Right lung (tissue), 5 donors: ENCODE measurements around the gene F2. TPM values are rescaled to one million over a fixed set of nuclear protein-coding genes. Genes with fewer than 3 reads are reported as not detected.

ENCODE experiments used
- DNase-seq, 2 donors: peaks; one replicate each; pipeline ENCODE4 v3.0.0-alpha.2; 2013
- polyA plus RNA-seq, 5 donors: library from polyadenylated mRNA; unstranded; fragments of 120-200 nt; gene quantifications; one replicate each; pipeline versions ENCODE4 v1.2.1 to v1.2.3, GENCODE V29; 2013; ENCODE audit warnings: inconsistent platforms in 1 of 5, low replicate concordance in 1 of 5; ENCODE audit not compliant: insufficient read length in 5 of 5, insufficient read depth in 1 of 5

Gene F2
- polyA plus RNA-seq, 5 donors, result 0.09 to 2.1 TPM; not detected in 3

- DNase-seq, result no peak
Measured at GRCh38 chr11:46743043-46743442, 24.0 kb downstream of the F2 start.

DNA sequence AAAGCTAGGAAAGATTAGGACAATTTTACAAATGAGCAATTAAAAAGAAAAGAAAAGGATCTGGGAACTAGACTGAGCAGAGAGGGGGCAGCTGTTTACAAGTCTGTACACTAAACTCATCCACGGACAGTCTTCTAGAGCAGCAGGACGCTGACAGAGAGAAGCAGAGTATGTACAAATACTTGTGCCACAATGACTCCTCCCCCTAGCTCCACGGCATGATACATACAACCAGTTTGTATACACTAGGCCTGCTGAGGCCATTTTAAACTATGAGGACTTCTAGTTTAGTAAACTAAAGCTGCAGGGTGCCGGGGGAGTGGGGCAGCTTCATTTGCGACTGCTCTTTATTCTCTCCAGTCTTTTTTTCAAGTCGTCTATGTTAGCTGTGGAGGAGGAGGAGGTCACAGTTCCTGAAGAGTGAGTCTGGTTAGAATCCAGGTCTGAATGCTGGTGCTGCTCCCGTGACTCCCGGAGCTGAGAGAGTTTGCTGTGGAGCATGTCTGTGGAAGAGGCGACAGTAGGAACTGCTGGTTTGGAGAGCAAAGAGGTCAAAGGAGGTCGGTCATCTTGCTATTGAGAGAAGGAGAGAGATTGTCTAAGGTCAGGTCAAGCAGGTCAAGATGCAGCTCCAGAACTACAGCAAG lies 24.8 kb downstream of the F2 start:
- DNase-seq, result no peak

GRCh38 chr11:46745328-46745727 lies 26.3 kb downstream of the F2 start:
- no peak for DNase-seq

GRCh38 chr11:46745995-46746394 lies 27.0 kb downstream of the F2 start:
- no peak for DNase-seq

DNA sequence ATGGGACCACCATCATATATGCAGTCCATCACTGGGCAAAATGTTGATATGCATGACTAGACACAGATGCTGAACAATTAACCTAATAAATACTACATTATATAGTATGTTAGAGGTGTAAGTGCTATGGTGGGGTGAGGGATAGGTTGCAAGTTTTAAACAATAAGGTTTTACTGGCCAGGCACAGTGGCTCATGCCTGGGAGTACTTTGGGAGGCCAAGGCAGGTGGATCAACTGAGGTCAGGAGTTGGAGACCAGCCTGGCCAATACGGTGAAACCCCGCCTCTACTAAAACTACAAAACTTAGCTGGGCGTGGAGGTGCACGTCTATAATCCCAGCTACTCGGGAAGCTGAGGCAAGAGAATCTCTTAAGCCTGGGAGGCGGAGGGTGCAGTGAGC lies 28.1 kb downstream of the F2 start:
- DNase-seq, result no peak

- DNase-seq, result no peak
Measured at GRCh38 chr11:46755962-46756361, 36.9 kb downstream of the F2 start.

- DNase-seq, result no peak
Measured at GRCh38 chr11:46759196-46759595, 40.2 kb downstream of the F2 start.

GRCh38 chr11:46760429-46761128 lies 41.6 kb downstream of the F2 start:
- DNase-seq, result no peak

- DNase-seq, result no peak
Measured at GRCh38 chr11:46761807-46762206, 42.8 kb downstream of the F2 start.

DNA sequence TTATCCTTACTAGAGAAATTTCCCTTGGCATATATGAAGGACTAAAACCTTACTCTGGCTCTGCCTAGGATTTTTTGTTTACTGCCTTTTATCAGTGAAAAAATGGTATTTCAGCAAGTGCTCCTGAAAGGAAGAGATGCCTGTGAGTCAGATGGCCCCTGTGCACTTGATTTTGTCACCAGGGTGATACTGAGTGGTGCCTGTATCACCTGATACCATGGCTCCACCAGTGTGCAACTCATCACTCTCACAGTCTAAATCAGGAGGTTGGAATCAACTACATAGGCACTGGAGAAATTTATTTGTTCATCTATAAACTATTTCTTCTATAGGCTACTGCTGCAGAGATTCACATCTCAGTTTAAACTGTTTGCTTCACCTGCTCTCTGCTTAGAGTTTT lies 43.2 kb downstream of the F2 start:
- no peak for DNase-seq

- DNase-seq, result no peak
Measured at GRCh38 chr11:46766656-46767055, 47.6 kb downstream of the F2 start.

DNA sequence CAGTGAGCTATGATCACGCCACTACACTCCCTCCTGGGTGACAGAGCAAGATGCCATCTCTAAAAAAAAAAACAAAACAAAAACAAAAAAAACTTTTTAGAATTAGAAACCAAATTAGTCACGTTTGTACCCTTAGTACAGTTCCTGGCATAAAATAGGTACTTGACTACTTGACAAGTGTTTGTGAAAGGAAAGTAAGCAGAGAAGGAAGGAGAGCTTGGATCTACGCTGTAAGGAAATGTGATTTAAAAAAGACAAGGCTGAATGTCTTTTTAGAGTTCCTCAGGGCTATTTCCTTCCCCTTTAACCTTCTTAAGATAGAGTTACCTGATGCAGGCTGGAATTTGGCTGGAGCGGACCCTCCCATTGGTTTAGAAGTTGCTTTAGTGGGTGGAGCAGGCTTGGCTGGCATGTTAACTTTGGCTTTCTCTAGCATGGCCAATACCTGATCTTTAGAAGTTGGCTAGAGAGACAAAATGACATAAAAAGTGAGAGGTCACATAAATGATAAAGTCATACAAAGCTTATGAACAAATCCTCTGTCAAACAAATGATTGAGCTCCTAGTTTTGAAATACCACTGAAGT lies 50.7 kb downstream of the F2 start:
- DNase-seq, result no peak

DNA sequence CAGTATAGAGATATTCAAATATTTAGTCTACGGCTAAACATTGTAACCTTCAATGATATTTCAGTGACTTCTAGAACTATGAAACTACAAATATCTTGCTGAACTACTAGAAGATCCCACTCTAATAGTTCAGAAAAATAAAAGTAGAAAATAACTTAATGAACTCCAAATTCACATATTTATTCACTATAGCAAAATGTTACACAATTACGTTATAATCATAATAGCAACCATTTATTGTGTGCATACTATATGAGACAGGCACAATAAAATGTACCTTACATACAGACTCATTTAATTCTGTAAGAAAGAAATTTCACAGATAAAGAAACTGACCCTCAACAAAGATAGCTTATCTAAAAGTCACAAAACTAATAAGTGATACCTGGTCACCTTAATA lies 57.9 kb downstream of the F2 start:
- no peak for DNase-seq

GRCh38 chr11:46778416-46778815 lies 59.4 kb downstream of the F2 start:
- no peak for DNase-seq

Other genes with a start within 250 kb of the F2 start
- gene AMBRA1, start 125.2 kb upstream of the F2 start, polyA plus RNA-seq, result 10 to 100 TPM; 18.6 to 24.3 (median 20.7) TPM
- gene HARBI1, start 102.0 kb upstream of the F2 start, polyA plus RNA-seq, result 1 to 10 TPM; 2.5 to 3.7 (median 3.1) TPM
- 10 to 100 TPM; 47.6 to 56.6 (median 49.5) TPM for gene ATG13, start 101.7 kb upstream of the F2 start, polyA plus RNA-seq
- gene ARHGAP1, start 18.6 kb upstream of the F2 start, polyA plus RNA-seq, result 10 to 100 TPM; 52.2 to 74.0 (median 60.2) TPM
- 10 to 100 TPM in 3 of 5 donors, 1 to 10 TPM in 2; 8.7 to 12.5 (median 10.9) TPM for gene ZNF408, start 18.2 kb upstream of the F2 start, polyA plus RNA-seq
- 100 to 1,000 TPM in 2 of 5 donors, 10 to 100 TPM in 3; 62.4 to 138 (median 99.3) TPM for gene CKAP5, start 127.1 kb downstream of the F2 start, polyA plus RNA-seq
- gene LRP4, start 199.3 kb downstream of the F2 start, polyA plus RNA-seq, result 10 to 100 TPM; 20.1 to 36.0 (median 24.2) TPM
- gene CSTPP1, start 217.5 kb downstream of the F2 start, polyA plus RNA-seq, result 10 to 100 TPM; 43.7 to 52.7 (median 50.9) TPM